HG03575 (cell line): Measurements from ENCODE around the gene RPL12.
"Not testable (repeated sequence)": the region's sequence is repeated elsewhere in the genome, so short reads cannot be mapped to it uniquely, and the experiment has no call there.

ENCODE experiments used
- ATAC-seq: cut with Tn5 transposase; IDR thresholded peaks from one replicate; pipeline ENCODE4 v1.9.1; 2021; ENCODE audit not compliant: unreplicated experiment, insufficient number of reproducible peaks, low FRiP score; ENCODE audit errors: extremely low read depth

RPL12 gene

DNA sequence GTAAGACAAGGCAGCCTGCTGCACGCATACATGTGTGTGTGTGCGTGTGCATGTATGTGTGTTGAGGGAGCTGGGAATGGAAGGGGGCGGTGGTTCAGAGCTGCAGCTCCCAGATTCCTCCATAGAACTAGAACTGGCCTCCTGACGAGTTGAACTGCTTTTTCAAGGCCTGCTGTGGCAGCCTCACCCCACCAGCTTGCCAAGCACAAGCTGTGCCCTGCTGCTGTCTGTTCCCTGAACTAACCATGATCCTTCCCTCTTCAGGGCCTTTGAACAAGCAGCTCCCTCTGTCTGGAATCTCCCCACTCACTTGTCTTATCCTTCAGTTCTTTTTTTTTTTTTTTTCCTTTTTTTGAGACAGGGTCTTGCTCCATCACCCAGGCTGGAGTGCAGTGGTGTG is 22.7 kb upstream of the RPL12 start:
- ATAC-seq = no peak

DNA sequence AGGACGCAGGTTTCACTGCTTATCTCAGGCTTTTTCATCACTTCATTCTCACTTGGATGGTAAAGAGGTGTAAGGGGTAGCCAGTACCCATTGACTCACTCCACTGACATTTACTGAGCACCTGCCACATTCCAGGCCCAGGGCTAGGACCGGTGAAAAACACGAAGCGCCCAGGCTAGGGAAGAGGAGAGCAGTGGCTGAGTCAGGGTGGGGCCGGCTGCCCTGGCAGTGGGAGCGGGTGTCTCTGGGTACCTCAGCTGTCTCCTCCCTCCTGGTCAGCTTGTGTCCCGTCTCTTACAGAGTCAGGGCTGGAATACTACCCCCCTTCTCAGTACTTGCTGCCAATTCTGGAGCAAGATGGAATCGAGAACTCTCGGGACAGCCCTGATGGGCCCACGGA is 22.3 kb upstream of the RPL12 start:
- ATAC-seq = no peak

DNA sequence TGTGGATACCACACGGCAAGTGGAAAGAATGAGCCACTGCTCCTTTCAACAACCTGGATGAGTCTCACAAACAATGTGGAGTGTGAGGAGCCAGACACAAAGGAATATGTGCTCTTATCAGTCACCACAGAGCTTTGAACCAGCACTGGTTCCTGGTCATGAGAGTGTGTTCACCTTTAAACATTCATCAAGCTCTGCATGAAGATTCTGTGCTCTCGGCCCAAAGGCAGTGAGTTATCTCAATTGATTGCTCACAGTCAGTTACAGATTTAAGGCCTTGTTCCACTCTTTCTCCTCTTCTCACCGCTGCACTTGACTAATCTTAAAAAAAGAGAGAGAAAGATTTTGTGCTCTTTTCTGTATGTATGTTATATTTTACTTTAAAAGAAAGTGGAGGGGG is 19.5 kb upstream of the RPL12 start:
- no peak for ATAC-seq

DNA sequence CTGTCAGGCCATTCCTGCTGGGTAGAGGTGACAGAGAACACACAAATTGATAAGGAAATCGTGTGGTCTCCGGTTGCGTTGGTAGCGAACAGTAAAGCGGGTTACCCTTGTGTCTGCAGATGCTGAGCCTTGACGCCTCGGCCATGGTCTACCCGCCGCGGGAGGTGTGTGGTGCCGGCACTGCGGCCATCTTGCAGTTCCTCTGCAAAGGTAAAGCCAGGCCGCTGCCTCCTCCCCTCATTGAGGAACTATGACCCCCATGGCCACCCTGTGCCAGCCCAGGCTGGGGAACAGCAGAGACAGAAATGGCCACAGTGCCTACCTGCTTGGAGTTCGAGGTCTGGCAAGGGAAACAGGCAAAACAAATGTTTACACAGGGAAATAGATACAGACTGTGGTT is 16.4 kb upstream of the RPL12 start:
- no peak for ATAC-seq

DNA sequence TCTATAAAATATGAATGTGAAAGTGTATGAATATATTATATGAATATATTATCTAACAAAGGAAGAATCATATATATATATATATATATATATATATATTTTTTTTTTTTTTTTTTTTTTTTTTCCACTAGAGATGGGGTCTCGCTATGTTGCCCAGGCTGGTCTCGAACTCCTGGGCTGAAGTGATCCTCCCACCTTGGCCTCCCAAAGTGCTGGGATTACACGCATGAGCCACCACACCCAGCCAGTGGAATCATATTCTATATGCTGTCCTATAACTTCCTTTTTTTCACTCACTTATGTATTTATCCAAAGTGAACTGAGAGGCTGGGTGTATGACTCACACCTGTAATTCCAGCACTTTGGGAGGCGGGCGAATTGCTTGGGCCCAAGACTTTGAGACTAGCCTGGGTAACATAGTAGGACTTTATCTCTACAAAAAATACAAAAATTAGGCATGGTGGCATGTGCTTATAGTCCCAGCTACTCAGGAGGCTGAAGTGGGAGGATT is 15.3 kb upstream of the RPL12 start:
- ATAC-seq = not testable (repeated sequence)

DNA sequence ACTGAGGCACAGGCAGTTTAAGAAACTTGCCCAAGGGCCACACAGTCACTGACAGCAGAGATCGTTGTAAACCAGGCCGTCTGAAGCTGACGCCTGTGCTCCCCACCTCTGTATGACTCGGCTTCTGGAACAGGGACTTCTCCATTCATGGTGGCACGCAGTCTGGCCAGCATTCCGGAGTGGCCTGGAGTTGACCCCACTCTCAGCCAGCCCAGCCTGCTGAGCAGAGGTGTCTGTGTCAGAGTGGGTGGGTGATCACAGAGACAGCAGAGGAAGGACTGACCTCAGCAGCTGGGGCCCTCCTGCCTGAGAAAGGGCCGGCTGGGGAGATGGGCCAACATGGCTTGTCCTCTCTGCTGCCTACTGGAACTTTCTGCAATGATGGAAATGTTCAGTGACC is 12.7 kb upstream of the RPL12 start:
- no peak for ATAC-seq

DNA sequence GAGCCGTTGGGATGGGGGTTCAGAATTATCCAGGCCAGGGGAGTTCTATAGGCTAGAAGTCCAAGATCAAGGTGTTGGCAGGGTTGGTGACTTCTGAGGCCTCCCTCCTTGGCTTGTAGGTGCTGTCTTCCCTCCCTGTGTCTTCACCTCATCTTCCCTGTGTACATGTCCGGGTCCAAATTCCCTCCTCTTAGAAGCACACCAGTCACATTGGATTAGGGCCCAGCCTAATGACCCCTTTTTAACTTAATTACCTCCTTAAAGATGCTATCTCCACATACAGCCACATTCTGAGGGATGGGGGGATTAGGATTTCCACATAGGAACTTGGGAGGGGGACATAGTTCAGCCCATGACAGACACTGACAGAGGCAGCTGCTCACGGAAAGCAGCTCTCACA is 12.2 kb upstream of the RPL12 start:
- ATAC-seq = no peak

DNA sequence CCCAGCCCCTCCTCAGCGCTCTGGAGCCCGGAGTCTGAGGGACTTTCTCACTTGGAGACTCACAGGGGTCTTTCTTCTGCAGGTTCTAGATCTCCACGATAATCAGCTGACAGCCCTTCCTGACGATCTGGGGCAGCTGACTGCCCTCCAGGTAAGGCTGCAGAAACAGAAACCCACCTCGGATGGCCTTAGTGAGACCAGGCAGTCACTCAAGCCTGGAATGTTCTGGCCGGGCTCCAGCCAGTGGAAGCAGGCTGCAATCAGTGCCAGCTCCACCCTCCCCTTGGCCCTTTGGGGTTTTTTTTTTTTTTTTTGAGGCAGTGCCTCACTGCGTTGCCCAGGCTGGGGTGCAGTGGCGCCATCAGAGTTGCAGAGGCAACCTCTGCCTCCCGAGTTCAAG is 7.7 kb upstream of the RPL12 start:
- ATAC-seq = no peak

DNA sequence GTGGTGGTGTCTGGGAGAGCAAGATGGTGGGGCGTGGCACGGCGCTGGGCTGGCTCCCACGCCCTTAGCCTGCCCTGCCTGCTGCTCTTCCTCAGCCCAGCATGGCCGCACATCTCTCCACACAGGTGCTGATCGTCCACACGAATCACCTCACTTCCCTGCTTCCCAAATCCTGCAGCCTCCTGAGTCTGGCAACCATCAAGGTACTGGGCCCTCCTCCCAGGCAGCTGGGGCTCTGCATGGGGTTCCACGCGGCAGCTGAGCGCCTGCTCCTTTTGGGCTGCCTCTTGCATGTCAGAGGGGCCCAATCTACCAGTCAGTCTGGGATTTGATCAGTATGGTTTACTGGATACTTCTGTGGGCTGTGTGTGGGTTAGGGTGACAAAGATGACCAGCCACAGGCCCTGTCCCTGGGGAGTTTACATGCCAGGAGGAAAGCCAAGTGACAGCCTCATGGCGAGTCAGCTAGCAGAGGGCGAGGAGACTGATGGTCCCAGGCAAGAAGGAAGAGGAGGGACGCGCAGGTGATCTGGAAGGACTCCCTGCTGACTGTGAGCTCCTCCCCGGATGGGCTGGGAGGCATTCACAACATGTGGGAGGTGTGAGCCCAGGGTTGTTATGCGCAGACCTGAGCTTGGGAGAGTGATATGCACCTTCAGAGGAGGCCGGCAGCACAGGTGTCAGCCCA is 6.1 kb upstream of the RPL12 start:
- no peak for ATAC-seq

DNA sequence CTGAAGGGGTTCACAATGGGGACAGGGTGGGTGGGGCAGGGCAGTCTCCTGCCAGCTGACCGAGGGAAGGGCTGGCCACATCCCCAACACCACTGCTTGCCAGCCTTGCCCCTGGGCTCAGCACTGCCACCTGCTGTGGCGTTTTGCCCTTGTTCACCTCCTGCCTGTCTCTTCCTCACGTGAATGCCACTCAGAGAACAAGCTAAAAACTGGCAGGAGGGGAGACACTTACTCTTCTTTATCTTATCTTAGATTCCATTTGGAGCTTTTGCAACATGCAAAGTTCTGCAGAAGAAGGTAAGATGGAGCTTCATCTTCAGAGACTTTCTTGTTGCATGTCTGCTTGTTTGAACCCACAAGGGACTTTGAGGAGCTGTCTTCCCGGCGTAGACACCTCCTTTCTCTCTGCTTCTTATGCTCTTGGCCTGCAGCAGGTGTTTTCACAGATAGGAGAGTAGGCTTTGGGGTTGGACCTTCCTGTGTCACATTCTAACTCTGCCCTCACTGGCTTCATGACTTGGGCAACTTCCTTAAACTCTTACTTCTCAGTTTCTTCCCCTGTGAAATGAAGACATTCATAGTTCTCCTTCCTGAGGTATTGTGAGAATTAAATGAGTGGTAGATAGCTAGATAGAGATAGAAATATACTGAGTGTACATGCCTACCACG is 4.3 kb upstream of the RPL12 start:
- ATAC-seq = no peak

DNA sequence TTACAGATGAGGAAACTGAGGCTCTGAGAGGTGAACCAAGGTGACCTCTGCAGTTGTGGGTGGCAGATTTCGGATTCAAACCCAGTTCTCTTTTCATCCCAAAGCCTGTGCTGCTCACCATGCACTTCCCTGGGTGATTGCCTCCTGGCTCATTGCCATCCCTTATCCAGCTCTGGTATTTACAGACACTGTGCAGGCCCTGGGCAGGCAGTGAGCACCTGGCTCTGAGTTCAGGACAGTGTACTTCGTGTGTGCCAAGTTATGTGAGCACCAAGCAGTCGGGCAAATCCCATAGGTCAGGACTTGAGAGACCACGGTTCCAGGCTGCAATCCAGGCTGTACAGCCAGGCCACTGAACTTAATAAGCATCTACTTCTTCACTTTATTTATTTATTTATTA is 1.5 kb upstream of the RPL12 start:
- ATAC-seq = no peak

DNA sequence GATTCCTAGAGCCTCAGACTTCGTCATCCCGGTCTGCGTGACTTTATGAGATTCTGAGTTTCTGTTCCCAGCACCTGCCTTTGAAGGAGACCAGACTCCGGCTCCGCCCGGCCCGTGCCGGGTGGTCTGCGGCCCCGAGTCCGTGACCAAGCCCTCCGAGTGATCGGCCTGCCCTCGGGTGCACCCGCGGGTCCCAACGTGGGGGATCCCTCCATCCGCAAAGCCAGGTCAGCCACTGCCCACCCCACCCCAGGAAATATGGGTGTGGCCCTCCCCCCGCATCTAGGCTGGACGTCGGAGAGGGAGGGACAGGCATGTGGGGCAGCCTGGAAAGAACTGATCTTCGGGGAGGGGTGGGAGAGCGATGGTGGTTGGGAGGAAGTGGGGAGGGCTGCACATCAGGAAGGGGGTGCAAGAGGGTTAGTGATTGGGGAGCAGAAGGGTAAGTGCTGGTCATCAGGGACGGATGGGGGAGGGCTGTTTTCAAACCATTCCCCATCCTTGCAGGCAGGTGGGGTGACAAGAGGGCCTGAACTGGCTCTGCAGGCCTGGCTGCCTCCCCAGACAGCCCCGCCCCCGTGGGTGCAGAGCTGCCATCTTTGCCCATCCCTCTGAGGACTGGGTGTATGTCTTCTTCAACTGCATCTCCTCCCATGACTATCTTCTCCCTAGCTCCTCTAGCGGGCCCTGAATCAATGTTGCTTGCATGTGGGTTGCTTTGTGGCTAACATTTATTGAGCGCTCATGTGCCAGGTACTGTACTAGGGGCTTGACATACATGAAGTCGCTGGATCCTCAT is 851 bp upstream of the RPL12 start:
- ATAC-seq = no peak

DNA sequence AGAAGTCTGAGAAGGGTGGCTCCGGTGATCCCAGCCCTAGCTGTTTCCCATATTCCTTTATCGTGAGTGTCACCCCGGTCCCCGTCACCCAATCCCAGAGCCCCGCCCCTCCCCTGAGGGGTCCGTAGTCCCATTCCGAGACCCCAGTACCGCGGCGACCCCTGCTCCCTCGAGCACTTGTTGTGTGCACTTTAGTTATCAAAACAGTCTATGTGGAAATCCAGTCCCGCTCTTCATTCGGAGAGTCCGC is 327 bp upstream of the RPL12 start:
- ATAC-seq = no peak

DNA sequence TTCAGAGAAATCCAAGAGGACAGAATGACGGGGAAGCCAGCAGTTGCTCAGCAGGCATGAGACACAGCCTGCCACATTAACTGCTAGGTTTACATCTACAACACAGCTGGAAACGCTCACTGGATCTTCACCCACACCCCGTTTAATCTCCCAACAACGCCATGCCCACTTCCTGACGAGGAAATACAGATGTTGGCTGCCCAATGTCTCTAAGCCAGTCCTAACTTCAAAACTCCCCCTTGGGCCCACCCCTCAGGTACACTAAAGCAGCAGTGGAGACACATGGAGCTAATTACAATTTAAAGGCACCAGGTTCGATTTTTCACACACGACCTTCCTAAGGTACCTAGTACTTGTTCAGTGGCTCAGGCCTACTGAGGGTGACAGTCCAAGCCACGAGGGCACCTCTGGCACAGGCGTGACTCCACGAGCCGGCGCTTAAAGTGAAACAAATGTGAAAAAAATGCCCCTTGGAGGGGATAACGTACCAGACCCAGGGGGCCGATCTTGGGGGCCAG is 904 bp downstream of the RPL12 start:
- no peak for ATAC-seq

DNA sequence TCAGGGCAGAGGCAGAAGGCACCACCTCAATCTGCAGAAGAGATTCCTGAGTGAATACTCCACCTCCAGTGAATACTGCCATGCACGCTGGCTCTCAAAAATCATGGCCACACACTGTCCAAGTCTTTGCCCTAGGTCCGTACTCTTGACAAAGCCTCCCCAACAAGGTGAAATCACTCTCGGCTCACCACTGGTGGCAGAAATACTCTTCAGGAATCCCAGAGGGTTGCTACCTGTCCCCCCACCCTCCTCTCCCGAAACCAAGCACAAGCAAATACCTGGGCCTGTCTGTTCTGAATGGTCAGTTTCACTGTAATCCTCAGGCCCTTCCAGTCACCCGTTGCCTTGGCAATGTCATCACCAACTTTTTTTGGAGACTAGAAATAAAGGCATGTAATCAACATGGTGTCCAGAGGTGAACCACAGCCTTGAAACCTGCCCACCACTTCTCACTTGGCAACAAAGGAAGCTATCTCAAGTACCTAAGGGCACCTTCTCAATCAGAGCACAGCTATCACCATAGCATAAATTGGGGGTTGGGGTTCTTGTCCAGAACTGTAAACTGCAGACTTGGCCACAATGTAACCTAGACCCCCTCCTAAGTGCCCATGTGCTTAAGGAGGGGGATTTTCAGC is 1.8 kb downstream of the RPL12 start:
- no peak for ATAC-seq

DNA sequence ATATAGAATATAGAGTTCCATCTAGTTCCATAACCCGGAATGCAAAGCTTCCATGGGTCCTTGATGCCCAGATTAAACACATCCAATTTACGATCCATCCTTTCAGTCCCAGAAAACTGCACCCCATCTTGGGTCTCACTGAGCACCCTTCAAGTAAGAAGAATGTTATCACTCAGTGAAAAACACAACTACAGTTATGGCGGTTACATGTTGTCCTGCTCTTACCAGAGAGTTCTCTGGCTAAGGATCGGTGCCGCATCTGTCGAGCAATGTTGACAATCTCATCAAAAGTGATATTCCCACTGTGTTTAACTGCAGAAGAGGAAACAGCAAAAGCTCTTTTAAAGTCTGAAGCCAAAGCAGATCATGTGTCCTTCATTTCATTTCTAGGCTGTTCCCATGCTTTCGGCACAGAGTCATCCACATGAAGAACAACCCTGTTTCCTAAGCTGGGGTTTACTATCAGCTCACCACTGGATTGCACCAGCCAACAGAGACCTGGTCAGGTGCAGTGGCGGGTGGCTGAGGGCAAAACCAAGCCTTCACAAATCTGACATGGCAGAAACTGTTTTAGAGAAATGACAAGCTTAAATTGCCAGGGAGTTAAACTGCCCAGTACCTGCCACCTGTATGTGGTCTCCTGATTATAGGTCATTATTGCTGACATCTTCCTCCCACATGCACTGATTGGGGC is 2.9 kb downstream of the RPL12 start:
- ATAC-seq = no peak

DNA sequence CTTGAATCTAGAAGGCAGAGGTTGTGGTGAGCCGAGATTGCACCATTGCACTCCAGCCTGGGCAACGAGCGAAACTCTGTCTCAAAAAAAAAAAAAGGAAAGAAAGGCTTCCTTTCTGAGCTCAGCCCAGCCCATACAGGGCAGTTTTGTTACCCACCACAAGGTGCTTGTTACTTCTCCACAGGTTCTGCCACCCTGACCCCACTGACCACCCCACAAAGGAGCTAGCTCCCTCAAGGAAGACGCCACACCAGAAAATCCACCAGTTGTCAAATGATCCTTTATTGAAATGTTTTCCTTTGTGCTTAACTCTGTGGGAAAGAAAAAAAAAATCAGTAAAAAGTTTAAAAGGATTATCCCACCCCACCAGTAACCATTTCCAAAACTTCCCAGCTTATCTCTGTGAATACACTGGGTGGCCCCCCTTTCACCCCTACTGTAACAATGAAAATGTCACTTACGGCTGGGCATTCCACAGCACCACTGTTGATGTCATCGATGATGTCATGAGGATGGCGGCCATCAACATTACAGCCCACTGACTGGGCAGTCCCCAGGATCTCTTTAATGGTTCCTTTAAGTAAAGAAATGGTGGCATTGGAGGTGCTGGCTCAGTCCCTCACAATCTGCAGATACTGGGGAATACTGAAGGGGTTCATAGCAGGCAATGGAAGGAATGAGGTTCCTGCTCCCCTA is 3.6 kb downstream of the RPL12 start:
- no peak for ATAC-seq

DNA sequence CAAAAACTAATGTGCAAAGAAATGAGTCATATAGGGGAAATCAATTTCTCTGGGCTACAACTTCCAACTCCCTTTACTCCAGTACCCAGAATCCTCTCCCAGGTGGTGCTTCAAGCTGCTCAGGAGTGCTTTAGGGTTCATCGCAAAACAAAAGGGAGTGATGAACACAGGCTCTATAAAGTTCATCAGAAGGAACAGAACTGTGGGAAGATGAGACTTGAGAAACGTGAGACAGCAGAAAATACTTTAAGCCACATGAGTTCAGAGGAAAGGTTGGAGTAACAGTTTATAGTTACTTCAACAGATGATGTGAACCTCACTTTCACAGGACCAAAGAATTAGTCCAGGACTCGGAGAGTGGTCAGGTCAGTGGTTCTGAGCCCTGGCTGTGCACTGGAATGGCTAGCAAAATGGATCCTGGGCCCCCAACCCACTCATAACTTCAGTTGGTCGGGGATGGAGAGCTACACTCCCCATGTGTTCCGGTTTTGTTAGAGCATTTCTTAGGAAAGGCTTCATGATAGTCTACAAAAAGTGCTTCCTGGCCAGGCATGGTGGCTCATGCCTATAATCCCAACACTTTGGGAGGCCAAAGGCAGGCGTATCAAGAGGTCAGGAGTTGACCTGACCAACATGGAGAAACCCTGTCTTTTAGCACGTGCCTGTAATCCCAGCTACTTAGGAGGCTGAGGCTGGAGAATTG is 4.3 kb downstream of the RPL12 start:
- no peak for ATAC-seq
